HG02610 (cell line): ENCODE data around the gene MRPL36.
"Not testable (repeated sequence)": the region's sequence is repeated elsewhere in the genome, so short reads cannot be mapped to it uniquely, and the experiment has no call there.

Experiments used
- ATAC-seq: cut with Tn5 transposase; IDR thresholded peaks from one replicate; pipeline ENCODE4 v1.9.1; 2021; ENCODE audit warnings: mild to moderate bottlenecking, moderate library complexity; ENCODE audit not compliant: unreplicated experiment

MRPL36 gene

GRCh38 chr5:1797103-1797800 lies 2.4 kb downstream of the MRPL36 start:
- ATAC-seq, result no peak

DNA sequence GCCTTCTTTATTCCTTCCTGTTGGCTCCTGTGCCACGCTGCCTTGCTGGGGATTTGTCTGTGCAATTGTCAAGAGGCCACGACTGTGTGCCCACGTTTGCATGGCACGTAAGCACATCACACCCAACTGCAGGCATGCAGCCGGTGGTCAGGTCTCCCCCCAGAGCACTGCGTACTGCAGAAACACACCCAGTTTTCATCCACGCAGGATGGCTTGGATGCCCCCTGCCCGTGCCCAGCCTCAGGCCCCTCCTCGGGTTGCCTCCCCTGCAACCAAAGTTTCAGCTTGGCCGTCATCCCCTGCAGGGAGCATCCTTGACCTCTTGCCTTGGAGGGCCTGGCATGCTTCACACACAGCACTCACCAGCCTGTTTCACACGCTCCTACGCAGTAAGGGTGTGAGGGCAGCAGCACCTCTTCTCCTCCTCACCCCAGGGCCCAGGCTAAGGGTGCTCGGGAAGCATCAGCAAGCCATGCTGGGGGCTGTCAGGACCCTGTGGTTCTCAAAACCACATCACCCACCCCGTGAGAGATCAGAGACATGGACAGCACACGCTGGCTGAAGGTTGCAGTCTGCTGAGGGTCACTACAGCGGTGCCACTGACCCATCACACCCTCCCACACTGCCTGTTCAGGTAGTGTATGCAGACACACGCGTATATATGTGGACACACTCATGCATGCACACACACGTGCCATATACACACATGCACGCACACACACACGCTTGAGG lies 3.1 kb downstream of the MRPL36 start:
- no peak for ATAC-seq

- ATAC-seq, result no peak
These were observed 3.7 kb downstream of the MRPL36 start for GRCh38 chr5:1795931-1796330.

DNA sequence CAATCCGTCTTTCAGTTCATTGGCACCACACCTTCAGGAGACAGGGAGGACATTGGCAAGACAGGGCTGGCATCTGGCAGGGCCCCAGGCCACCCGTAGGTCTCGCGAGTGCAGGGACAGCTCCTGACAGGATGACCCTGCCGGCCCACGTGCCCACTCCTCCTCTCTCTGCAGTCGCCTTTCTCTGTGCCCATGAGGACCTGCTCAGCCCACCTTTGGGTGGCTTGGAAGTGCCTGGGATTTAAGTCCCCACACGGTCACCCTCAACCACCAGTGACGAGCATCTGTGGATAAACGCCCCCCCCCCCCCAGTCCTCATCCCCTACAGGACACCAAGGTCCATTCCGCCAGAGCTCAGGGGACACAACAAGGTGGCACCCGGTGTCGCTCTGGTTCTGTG lies 4.1 kb downstream of the MRPL36 start:
- ATAC-seq, result no peak

DNA sequence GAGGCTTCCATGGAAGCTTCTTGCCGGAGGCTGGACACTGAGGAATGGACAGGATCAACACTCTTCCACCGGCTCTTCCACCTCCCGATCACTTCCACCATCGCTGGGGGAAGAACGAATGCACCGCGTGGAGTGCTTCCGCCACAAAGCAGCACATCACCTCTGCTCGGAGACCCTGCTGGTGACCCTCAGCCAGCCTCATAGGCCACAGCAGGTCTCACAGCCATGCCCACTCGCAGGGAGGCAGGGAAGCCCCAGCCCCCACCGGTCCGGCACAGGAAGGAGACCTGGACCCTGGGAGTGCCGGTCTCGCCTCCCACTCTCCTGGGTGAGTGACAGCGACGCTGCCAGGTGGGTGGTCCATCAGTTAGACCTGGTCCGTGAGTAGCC lies 4.7 kb downstream of the MRPL36 start:
- ATAC-seq, result no peak

GRCh38 chr5:1793966-1794900 lies 5.4 kb downstream of the MRPL36 start:
- ATAC-seq, result no peak

DNA sequence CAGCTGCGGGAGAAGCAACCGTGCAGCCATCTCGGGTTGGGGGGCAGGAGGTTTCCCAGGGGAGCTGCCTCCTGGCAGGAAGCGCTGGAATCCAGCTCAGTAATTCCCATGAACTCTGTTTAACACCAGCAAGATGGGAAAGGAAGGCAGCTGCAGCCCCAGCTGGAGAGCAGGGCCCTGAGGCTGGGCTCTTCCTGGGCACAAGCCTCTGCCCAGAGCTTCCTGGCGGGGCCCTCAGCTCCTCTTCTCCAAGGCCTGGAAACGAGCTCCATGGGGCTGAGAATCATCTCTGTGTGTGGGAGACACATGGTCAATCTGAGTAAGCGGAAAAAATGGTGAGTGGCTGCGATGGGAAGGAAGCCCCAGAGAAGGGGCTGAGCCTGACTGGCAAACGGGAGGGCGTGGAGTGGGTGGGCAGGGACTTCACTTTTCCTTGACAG lies 6.3 kb downstream of the MRPL36 start:
- ATAC-seq, result no peak

GRCh38 chr5:1792842-1793266 lies 6.8 kb downstream of the MRPL36 start:
- peak; percentile 97 for ATAC-seq

- ATAC-seq, result no peak
These were observed 8.5 kb downstream of the MRPL36 start for GRCh38 chr5:1791176-1791575.

GRCh38 chr5:1789834-1790471 lies 9.7 kb downstream of the MRPL36 start:
- ATAC-seq, result no peak

DNA sequence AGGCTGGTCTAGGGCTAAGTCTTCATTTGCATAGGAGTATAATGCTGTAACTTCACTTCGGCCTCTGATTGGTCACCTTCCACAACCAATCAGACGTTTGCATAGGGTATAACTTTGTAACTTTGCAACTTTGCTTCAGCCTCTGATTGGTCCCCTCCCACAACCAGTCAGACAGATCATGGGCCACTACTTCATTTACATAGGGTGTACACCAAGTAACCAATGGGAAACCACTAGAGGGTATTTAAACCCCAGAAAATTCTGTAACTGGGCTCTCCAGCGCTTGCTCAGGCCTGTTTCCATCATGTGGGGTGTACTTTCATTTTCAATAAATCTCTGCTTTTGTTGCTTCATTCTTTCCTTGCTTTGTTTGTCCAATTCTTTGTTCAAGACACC lies 10.2 kb downstream of the MRPL36 start:
- not testable (repeated sequence) for ATAC-seq

GRCh38 chr5:1788828-1789227 lies 10.8 kb downstream of the MRPL36 start:
- no peak for ATAC-seq

DNA sequence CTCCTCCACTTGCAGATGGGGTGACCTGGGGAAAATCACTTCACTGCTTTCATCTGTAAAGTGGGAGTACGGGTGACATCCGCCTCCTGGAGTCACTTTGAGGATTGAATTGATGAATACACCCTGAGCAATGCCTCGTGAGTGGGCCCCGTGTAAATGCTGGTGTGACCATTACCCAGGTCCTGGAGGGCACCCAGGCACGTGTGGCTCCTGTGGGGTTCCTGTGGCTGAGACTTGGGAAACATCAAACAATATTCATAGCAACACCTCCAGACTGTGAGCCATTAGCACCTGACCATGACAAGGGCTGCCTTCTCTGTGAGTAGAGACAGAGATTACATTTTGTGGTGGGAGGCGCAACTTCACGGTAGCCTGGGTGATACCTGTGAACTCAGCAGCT lies 11.4 kb downstream of the MRPL36 start:
- ATAC-seq, result no peak

DNA sequence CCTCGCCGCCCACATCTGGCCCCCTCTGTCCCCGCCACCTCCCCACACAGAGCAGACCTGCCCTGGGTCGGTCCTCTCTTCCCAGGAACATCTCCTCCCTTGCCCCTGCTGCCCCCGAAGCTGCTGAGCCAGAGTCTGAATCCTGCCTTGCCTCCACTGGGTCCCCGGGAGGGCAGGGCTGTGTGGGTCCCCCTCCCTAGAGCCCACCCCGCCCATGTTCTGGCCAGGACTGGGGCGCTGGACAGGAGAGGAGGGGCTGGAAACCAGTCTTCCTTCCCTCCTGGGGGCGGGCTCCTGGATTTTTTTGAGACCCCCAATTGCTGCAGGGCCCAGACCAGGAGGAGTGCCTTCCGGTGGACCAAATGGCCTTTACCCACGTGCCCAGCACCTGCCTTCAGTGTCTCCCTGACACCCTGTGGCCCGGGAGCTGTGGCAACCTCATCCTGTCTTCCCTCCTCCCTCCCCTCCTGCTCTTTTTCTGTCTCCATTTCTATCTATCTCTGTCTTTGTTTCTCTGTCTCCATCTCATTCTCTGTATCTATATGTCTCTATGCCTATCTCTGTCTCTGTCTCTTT lies 12.1 kb downstream of the MRPL36 start:
- no peak for ATAC-seq

- no peak for ATAC-seq
These were observed 12.8 kb downstream of the MRPL36 start for GRCh38 chr5:1786621-1787471.

- ATAC-seq, result no peak
These were observed 13.7 kb downstream of the MRPL36 start for GRCh38 chr5:1785984-1786383.

DNA sequence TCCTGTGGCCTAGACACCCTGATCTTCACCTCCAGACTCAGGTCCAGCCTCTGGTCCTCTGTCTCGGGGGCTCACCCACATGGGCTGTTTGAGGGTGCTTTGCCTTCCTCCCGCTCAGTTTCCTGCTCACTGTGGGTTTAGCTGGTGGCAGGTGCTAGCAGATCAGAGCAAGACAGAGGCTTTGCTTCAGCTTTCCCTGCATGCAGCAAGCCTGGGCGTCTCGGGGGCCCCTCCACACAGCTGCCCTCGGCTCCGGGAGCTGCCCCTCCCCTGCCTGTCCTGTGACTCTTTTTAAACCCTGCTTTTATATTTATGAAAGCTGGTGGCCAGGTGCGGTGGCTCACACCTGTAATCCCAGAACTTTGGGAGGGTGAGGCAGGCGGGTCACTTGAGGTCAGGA lies 14.6 kb downstream of the MRPL36 start:
- ATAC-seq, result no peak

DNA sequence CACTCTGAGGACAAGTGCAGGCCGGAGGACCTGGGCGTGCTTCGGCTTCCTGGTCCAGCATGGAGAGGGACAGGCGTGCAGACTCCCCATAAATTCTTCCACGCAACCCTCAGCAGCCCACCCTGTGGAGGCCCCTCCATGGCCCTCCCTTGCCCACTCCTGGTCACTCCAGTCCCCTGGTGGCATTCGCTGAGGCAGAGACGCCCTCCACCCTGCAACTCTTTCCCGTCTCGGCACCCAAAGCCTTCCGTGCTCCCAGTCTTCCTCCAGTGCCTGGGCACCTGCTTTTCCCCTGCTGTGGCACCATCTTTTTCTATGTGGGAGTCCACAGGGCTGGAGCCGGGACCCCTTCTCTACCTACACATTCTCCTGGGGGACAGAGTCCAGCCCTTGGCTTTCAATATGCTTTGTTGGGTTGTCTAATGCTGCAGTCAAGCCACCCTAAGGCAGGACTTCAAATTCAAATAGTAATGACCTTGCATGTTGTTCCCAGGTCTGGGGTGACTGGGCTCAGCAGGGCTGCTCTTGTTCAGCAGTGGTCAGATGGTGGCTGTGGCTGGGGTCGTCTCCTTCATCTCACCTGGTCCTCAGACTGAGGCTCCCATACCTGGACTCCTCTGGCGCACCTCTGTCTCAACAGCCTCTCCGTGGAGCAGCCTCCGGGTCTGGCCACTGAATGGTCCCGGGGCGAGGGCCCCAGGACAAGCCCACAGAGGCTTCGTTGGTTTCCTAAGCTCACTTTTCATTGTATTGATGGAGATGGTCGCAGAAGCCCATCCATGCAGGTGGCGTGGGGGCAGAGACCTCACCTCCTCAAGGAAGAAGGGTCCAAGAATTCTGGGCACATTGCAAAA lies 15.2 kb downstream of the MRPL36 start:
- ATAC-seq, result no peak

DNA sequence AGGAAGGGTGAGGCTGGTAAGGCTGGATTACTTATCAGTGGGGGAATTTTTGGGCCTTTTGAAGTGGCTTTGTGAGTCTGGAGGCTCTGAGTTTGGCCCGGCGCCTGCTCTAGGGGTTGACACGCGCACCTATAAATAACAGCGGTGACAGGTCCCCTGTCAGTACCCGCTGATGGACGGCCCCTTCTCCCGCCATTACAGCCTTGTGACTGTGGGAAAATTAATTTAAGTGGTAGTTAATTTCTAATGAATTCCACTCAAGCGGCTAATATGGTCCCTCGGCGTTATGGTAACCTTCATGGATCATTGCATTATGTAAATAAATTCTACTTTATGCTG lies 16.5 kb downstream of the MRPL36 start:
- peak; percentile 88 for ATAC-seq
